SH-SY5Y (cell line): ENCODE data around the gene CORO2B.

ENCODE experiments used
- GATA2 ChIP-seq: IDR thresholded peaks from 2 replicates; pipeline ENCODE4 v1.6.1; 2011; ENCODE audit warnings: mild to moderate bottlenecking, low read depth, low read length
- GATA3 ChIP-seq: IDR thresholded peaks from 2 replicates; pipeline ENCODE4 v1.6.1; 2011; ENCODE audit warnings: low read depth, mild to moderate bottlenecking, low read length, moderate library complexity

CORO2B gene

DNA sequence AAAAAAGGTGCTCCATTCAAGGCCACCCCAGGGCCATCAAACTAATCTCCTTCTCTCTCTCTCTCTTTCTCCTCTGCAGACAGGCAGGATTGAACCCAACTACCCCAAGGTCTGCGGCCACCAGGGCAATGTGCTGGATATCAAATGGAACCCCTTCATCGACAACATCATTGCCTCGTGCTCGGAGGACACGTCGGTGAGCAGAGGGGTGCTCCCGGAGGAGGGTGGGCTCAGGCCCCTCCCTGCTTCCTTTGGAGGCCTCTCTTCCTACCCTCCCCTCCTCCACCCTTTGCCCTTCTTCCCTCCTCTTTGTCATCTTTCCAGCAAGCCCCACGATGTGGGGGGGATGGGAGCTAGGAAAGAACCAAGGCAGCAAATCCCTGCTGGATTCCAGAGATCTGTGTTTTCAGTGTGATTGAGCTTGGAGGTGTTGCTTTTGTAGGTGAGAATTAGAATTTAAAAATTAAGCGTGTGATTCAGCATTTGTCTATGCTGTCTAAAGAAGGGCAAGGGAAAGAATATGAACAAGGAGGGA is 116.3 kb downstream of the CORO2B start:
- no peak for TF ChIP-seq GATA3
- TF ChIP-seq GATA2: no peak

DNA sequence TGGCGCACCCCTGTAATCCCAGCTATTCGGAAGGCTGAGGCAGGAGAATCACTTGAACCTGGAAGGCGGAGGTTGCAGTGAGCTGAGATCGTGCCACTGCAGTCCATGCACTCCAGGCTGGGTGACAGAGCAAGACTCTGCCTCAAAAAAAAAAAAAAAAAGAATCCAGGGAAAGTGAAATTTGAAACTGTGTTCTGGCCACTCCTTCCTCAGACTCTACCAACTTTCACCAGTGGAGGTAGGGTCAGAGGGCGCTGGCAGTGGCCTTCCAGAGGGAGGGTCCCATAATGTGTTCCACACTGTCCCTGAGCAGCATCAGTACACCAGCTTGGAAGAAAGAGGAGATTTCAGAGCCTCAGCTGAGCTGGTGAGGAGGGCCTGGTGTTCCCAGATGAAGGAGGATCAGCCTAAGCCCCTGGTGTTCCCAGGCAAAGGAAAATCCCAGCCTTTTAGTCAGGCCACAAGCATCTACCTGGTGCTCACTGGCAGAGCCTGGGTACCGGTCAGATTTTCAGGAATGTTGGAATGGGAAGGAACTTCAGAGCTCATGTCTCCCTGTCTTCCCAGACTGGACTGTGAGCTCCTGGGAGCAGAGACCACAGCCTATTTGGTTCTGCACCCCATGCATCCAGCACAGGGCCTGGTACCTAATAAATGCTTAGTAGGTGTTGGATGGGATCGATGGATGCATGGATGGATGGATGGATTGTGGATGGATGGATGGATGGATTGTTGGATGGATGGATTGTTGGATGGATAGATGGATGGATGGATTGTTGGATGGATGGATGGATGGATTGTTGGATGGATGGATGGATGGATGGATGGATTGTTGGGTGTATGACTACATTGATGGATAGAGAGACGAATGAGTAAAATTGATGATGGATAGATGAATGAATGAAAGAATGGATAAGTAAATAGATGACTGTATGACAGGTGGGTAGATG is 117.9 kb downstream of the CORO2B start:
- TF ChIP-seq GATA3 (no peak), GATA2 (no peak)

DNA sequence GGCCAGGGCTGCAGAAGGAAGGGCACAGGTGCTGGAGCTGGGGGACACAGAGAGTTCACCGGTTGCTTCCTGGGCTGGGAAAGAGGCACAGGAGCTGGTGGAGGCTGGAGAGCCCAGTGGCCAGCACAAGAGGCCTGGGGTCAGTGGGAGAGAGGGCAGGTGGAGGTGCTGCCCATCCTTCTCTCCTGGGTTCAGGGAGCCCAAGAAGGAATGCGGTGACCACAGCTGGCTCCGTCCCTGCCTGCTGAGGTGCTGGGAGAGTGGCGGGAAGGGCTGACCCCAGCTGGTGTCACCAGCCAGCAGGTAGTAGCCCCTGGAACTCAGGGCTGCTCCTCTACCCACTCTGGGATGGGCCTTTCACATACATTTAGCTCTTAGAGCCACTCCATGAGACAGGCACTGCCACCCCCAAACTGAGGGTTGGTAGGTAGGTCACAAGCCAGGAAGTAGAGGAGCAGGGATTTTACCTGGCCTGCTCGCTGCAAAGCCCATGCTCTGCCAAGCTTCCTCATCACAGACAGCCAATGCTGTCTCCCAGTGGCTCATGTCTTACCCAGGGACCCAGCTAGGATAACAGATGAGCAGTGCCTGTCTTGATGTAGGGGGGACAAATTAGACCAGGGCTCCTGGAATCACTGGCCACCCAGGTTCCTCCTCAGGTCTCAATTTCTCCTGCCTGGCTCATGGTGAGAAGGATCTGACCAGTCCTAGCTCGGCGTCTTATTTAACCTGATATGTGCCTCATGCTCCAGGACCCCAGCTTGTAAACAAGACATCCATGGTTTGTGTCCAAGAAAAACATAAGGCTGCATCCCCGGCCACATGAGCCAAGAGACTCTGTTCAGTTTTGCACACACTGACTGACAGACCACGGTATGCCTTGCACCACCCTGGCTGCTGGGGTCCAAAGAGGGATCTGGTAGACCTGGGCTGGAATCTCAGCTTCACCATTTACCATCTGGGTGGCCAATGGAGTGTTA is 119.2 kb downstream of the CORO2B start:
- TF ChIP-seq GATA3 (no peak), GATA2 (no peak)

DNA sequence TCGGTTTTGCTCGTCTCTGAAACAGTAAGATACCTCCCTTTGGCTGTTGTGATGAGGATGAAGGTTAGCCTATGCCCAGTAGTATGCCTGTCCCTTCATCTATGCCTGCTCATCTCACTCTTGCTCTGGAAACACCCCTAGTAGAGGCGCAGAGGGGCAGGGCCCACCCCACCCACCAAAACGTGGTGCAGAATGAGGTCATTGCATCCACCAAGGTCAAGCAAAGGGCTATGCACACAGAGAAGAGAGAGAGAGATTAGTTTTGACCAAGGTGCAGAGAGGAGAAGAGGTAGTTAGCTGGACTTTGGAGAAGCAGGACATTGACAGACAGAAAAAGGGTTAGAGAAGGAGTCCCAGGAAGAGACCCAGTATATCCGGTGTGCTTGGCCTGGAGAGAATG is 119.9 kb downstream of the CORO2B start:
- TF ChIP-seq GATA2 (no peak), GATA3 (no peak)

DNA sequence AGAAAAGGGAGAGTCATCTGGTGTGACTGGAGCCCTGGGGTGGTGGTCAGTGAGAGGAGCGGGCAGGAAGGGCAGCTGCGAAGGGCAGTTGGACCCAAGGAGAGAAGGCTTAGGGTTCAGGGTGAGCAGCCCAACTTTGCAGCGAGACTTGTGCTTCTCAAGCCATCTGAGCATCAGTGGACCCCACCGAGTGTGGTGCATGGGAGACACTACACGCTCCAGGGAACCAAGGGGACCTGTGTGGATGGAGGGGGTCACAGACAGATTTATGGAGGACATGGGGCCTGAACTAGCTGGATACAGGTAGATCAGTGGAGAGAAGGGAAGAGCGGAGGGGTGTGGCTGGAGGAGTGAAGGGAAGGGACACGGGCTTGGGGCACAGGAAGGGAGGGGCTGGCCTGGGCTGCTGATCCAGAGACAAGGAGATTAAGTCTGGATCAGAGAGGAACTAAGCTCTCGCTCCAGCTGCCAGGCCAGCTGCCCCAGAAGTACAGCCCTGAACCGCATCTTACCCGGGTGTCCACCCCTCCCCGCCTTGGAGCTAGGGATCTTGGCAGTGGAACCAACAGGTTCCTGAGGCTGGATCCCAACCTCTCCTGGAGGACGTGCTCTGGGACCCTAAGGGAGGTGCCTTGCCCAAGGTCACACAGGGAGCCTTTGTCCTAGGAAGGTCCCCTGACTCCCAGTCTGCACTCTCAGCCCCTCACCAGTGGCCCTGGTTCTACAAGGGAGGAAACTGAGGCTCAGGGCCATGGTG is 120.5 kb downstream of the CORO2B start:
- no peak for TF ChIP-seq GATA2
- TF ChIP-seq GATA3: no peak

GRCh38 chr15:68699881-68700454 is 121.2 kb downstream of the CORO2B start:
- TF ChIP-seq GATA3: no peak
- no peak for TF ChIP-seq GATA2

- no peak for TF ChIP-seq GATA3
- no peak for TF ChIP-seq GATA2
Observed at GRCh38 chr15:68700455-68701123, 121.8 kb downstream of the CORO2B start.

GRCh38 chr15:68701886-68702285 is 123.1 kb downstream of the CORO2B start:
- TF ChIP-seq GATA2 (no peak), GATA3 (no peak)

DNA sequence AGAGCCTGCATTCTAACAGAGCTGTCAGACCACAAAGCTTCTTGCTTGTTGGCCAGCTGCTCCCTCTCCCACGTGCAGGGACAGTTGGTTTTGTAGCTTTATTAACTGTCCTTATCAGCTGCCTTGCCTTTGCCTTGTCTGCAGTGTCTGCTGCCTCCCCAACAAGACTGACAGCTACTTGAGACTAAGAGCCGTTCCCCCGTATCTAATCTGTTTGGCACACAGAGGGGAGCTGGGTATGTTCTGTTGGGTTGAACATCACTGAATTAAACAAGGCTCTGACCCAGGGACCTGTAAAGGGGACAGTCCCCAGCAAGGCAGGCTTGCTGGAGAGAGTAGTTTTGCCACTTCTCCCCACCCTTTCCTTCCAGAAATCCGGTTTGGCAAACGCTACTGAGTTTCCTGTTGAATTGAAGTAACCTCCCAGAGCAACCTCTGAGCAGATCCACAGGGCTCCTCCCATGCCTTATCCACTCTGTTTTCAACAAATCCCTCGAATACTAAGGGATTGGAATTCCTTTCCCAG is 125.8 kb downstream of the CORO2B start:
- TF ChIP-seq GATA3 (no peak), GATA2 (no peak)

- TF ChIP-seq GATA2 (no peak), GATA3 (no peak)
Observed at GRCh38 chr15:68706256-68706655, 127.5 kb downstream of the CORO2B start.

GRCh38 chr15:68706931-68707330 is 128.1 kb downstream of the CORO2B start:
- TF ChIP-seq GATA3 (no peak), GATA2 (no peak)

DNA sequence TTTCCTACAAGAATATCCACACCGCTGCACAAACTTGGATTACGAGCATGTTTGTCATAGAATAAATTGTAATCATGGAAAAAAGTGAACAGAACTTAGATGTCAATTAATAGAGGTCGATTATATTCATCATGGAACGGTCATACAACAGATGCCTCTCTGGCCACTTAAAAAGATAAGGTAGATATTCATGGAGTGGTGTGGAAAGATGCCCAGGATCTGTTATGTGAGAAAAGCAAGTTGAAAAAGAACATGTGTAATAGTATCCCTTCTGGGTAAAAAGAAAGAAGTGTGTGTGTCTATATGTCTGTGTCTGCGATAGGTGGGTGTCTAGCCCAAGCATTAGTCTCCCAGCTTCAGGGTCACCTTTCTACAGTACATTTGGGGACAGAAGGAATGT is 128.6 kb downstream of the CORO2B start:
- TF ChIP-seq GATA3: no peak
- TF ChIP-seq GATA2: no peak

DNA sequence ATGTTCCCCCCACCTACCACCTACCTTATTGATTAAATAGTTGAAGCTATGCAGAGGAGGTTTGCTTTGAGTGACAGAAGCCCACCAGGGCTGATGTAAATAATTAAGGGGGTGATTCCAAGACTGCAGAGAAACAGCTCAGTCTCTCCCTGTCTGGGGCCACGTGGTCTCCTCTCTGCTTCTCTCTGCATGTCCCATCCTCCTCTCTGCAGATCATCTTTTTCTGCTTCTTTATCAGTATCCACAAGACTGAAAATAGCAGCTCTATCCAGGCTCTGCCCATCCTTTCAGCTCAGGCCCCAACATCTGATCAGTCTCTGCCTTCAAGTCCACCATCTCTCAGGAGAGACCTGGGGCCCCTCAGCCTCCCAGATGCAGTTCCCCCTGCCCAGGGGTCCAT is 131.1 kb downstream of the CORO2B start:
- TF ChIP-seq GATA3: no peak
